HG03025 (cell line): ENCODE results near the gene SCG2.

ENCODE experiments used
- ATAC-seq: cut with Tn5 transposase; IDR thresholded peaks from one replicate; pipeline ENCODE4 v1.9.1; 2021; ENCODE audit warnings: mild to moderate bottlenecking, moderate library complexity; ENCODE audit not compliant: unreplicated experiment, low FRiP score

Gene SCG2

DNA sequence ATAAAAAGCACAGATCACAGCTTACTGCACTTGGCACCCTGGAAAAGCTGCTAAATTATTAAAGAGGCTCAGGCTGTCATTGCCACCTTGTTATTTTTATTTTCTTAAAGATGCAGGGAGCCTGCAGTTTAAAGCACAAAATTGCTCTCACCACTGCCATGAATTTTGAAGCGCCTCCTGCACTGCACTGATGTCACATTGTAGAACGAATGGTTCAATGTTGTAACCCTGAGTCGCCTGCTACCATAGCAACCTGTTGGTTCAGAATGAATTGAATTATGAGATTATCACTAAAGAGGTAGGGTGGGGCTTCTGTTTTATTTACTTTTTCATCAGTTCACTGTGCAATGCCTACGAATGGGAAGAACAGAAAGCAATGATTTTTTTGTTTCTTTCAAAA, 16.5 kb downstream of the SCG2 start:
- no peak for ATAC-seq

DNA sequence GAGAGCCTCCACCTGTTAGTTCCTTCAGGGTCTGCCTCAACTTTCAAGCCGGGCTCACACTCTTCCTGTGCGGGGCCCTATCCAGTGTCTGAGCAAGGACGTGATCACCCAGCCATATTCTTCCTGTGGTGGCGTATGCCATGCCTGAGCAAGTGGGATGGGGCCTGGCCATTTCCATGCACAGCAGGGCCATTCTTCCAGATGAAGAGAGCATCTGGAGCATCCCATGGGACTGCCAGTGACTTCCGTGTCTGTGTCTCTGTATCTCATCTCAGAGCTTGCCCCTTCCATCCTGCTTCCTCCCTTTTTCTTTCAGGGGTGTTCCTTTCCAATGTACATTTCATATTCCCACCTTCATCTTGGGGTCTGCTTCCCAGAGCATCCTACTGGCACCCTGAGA, 20.2 kb downstream of the SCG2 start:
- ATAC-seq = no peak

DNA sequence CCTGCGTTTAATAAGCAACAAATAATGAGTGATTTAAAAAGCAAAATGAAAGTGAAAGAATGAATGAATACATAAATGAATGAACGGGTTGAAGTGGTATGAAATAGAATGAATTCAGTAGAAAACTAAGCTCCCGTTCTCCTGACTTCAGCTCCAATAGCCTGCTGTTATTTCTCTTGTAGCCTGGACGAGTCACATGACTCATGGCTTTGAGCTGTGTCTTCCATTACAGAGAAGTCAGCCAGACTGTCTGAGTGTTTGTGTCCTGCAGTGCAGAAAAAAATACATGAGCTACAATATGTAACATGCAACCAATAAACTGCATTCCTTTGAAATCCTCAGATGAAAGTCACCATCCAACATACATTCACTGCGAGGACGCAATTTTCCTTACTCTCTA, 21.2 kb downstream of the SCG2 start:
- ATAC-seq = no peak

DNA sequence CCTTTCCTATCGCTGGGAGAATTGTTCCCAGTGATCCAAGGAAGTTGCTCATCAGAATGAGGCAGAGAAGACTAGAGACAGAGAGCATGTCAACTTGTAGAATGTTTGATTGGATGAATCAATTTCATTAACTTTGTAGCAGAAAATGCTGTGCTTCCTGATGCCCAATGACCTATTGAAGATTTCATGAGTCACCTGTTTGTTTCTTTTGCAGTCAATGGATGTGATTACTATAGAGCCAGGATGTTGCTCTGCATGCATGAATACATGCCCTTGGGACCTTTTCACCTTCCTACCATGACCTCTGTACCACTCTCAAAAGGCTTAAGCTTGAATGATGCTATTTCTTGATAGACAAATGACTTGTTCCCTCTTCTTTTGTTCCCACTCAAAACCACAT, 23.3 kb downstream of the SCG2 start:
- no peak for ATAC-seq

DNA sequence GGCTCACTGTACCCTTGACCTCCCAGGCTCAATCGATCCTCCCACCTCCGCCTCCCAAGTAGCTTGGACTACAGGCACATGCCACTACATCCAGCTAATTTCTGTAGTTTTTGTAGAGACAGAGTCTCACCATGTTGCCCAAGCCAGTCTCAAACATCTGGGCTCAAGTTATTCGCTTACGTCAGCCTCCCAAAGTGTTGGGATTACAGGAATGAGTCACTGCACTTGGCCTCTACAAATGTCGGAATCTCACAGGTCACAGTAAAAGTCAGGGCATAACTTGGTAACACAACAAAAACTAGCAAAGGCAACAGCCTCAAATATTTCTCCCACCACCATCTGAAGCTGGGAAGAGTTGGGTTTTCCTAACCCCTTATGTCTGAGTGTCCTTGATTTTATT, 25.3 kb downstream of the SCG2 start:
- no peak for ATAC-seq

DNA sequence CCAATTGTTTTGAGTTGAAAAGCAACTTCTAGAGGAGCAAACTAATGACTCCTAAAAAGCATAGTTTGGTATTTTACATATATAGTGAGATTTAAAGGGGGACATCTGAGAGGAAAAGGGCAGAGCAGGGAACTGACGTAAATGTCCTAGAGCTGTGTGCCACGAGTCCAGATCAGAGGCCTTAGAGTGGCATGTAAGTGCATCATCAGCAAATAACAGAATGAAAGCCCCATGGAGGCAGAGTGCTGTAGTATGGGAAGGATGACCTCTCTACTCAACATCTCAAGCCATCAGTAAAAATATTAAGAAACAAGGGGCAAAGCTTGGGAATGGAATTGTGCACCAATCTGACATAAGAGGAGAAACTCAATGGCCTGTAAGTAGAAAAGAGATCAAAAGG, 31.4 kb downstream of the SCG2 start:
- ATAC-seq = no peak

DNA sequence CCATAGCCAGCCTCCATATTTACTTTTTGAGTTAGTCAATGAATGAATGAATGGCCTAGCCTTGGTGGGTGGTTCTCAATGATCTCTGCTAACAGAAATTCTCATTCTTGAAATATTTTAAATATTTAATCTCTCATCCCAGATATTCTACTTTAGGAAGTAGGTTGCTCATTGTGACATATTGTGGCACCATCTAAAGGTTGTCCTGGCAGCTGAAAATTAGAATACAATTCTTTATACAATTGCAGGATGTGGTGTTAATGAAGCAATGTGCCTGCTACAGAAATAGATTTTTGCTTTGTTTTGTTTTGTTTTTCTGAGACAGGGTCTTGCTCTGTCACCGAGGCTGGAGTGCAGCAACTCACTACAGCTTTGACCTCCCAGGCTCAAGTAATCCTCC, 35.8 kb downstream of the SCG2 start:
- ATAC-seq = no peak

DNA sequence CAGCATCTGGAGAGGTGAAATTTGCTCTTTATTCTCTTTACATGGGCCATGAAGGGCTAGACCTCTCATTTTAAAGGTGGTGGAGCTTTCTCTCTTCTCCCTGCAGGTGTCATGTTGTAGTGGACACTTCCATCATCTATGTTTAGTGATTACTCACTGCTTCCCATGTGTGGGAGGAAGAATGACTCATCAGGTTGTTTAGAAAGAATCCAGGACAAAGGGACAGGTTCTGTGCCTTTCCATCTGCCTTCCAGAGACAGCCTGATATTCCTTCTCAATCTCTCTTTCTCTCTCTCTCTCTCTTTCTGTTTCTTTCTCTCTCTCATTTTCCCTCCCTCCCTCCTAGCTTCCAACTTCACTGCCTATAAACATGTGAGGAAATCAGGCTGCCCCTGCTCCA, 38.7 kb downstream of the SCG2 start:
- no peak for ATAC-seq

DNA sequence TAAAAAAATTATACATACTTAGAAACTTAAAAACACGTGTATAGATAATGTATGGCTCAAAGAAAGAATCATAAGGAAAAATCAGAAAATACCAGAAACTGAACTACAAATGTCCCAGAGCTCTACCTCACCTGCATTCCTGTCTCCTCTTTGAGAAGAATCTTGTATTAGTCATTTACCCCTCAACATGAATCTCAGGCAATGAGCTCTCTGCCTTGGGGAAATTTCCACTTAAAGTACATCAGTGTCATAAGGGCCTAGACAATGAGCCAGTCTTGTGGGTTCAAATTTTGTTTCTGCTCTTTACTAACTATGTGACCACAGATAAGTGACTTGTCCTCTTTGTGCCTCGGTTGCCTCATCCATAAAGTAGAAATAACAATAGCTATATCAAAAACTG, 40.1 kb downstream of the SCG2 start:
- no peak for ATAC-seq

DNA sequence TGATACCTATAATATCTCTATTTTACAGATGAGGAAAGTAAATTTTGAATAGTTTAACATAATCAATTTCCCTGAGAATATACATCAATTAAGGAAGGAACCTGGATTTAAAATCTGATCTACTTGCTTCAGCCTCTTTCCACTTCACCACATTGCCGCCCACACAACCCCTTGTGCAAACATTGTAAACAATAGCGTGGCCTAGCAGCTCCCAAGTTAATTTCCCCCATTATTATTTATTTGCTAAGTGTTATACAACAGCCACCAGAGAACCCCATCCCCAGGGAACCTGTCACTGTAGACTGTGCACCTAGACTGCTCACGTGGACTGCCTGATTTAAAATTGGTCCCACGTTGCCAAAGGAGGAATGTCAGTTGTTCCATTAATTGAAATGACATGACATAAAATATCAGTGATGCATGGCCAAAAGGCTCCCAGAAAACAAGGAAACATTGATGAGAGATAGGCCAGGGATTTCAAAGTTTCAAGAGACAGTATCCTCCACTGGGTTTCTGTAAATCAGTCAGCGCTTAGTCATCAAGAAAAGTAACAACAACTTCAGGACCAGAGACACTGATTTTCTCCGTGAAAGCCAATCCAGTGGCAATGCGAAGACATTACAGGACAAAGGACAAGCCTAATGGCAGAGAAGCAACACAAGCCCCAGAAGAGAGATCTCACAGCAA, 41.3 kb downstream of the SCG2 start:
- ATAC-seq = no peak

DNA sequence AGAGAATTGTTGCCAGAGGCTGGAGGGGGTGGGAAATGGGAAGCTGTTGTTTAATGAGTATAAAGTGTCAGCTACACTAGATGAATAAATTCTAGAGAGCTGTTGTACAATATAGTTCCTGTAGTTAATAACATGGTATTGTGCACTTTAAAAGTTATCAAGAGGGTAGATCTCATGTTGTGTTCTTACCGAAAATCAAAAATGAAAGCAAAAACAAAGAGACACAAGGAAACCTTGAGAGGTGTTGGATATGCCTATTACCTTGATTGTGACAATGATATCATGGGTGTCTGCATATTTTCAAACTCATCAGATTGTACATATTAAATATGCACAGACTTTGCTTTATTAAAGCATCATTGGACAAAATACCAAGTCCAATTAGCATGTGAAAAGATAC, 43.2 kb downstream of the SCG2 start:
- ATAC-seq = no peak

DNA sequence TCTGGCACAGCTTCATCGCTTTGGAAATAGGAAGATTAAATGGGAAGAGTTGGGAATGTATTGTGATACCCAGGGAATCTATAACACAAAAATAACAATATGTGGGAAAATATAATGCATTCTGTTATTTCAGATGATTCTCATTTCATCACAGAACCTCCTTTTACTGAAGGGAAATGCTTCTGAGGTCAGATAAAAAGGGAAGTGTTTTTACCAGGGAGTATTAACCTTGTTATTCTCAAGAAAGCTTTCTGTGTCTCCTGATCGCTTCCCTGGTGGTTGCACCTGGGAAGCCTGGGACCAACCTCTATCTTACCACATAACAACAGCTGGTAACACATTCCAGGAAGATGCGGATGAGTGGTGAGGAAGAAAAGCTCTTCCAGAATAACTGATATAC, 47.2 kb downstream of the SCG2 start:
- no peak for ATAC-seq

DNA sequence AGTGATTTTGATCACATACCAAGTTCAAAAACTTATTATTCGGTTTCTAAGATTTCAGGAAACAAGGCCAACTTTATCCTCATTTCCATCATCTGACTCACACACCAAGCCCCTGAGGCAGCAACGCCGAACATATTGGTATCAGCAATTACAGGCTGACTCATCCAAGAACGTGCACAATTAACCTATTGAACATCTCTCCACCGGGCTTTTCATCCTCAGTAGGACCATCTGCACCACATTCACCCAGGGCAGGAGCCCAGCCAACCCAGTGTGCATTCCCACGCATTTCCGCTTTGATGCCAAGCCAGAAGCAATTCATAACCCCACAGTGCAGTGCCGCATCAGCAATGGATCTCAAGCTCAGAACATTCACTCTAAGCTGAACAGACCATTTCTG, 52.9 kb downstream of the SCG2 start:
- ATAC-seq = no peak

DNA sequence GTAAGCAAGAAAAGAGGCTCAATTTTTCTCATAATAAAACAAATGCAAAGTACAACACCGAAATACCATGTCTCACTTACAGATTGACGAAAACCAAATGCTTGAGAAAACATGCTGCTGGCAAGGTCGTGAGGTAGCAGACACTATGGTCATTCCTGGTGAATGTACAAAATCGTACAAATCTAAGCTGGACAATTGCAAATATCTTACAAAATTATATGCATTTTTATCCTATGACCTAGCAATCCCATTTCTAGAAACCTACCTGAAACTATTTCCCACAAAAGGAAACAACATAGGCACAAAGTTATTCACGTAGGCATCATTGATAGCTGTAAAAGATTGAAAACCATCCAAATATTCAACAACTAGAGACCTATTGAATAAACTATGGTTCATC, 54.0 kb downstream of the SCG2 start:
- no peak for ATAC-seq
